ENCODE measurements around the gene PITPNM2.

The PITPNM2 gene

DNA sequence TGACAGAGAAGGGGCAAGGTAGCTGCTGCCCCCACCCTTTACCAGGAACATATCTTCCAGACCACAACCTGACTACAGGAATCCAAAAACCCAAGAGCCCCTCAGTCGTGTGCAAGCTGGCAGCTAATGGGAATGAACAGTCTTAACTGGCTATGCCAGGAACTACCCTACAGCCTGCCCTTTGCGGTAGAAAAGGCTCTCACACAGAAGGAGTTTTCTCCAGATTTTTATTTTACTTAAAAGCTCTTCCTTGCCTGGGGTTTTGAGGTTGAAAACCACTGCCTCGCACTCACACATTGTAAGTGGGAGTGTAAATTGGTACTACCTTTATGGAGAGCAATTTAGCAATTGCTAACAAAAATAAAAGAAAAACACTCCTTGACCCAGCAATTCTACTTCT lies 28.3 kb downstream of the PITPNM2 start:
- TF ChIP-seq, protein P1, sequence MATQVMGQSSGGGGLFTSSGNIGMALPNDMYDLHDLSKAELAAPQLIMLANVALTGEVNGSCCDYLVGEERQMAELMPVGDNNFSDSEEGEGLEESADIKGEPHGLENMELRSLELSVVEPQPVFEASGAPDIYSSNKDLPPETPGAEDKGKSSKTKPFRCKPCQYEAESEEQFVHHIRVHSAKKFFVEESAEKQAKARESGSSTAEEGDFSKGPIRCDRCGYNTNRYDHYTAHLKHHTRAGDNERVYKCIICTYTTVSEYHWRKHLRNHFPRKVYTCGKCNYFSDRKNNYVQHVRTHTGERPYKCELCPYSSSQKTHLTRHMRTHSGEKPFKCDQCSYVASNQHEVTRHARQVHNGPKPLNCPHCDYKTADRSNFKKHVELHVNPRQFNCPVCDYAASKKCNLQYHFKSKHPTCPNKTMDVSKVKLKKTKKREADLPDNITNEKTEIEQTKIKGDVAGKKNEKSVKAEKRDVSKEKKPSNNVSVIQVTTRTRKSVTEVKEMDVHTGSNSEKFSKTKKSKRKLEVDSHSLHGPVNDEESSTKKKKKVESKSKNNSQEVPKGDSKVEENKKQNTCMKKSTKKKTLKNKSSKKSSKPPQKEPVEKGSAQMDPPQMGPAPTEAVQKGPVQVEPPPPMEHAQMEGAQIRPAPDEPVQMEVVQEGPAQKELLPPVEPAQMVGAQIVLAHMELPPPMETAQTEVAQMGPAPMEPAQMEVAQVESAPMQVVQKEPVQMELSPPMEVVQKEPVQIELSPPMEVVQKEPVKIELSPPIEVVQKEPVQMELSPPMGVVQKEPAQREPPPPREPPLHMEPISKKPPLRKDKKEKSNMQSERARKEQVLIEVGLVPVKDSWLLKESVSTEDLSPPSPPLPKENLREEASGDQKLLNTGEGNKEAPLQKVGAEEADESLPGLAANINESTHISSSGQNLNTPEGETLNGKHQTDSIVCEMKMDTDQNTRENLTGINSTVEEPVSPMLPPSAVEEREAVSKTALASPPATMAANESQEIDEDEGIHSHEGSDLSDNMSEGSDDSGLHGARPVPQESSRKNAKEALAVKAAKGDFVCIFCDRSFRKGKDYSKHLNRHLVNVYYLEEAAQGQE (IDR thresholded peaks at IDR 0.05; ENCODE audit: insufficient replicate concordance, low read depth): no peak
- TF ChIP-seq, protein P2, sequence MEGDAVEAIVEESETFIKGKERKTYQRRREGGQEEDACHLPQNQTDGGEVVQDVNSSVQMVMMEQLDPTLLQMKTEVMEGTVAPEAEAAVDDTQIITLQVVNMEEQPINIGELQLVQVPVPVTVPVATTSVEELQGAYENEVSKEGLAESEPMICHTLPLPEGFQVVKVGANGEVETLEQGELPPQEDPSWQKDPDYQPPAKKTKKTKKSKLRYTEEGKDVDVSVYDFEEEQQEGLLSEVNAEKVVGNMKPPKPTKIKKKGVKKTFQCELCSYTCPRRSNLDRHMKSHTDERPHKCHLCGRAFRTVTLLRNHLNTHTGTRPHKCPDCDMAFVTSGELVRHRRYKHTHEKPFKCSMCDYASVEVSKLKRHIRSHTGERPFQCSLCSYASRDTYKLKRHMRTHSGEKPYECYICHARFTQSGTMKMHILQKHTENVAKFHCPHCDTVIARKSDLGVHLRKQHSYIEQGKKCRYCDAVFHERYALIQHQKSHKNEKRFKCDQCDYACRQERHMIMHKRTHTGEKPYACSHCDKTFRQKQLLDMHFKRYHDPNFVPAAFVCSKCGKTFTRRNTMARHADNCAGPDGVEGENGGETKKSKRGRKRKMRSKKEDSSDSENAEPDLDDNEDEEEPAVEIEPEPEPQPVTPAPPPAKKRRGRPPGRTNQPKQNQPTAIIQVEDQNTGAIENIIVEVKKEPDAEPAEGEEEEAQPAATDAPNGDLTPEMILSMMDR (IDR thresholded peaks at IDR 0.05; ENCODE audit: insufficient read depth, low read length): no peak
- TF ChIP-seq GABPA (IDR thresholded peaks at IDR 0.05; ENCODE audit: low read depth): no peak
- TF ChIP-seq POLR2AphosphoS5 (IDR thresholded peaks at IDR 0.05; ENCODE audit: low read depth): no peak
- no peak for TF ChIP-seq SPI1 (IDR thresholded peaks at IDR 0.05; ENCODE audit: borderline replicate concordance, low read depth)
- Histone ChIP-seq H3K27ac (replicated peaks) (no peak overlapping the region), H3K4me3 (replicated peaks; ENCODE audit: insufficient read depth, low read length) (no peak overlapping the region), H3K27me3 (ENCODE audit: insufficient read depth, poor library complexity, severe bottlenecking) (no peaks in the 10 kb centered on the region)
- no peak for DNase-seq (ENCODE audit: low read depth in 1 of 2, low spot score in 1 of 2)

DNA sequence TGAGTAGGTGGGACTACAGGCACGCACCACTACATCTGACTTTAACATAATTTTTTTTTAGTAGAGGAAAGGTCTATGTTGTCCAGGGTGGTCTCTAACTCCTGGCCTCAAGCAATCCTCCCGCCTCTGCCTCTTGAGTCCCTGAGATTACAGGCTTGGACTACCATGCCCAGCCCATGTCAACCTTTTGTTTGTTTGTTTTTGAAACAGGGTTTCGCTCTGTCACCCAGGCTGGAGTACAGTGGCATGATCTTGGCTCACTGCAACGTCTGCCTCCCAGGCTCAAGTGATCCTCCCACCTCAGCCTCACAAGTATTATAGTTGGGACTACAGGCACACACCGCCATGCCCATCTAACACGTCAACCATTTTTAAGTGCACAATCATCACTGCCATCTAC lies 29.2 kb downstream of the PITPNM2 start:
- no peak overlapping the region for H3K27ac ChIP-seq (replicated peaks)
- no peak overlapping the region for H3K4me3 ChIP-seq (replicated peaks; ENCODE audit: insufficient read depth, low read length)
- TF ChIP-seq SPI1 (IDR thresholded peaks at IDR 0.05; ENCODE audit: borderline replicate concordance, low read depth) (no peak), POLR2AphosphoS5 (IDR thresholded peaks at IDR 0.05; ENCODE audit: low read depth) (no peak), GABPA (IDR thresholded peaks at IDR 0.05; ENCODE audit: low read depth) (no peak)
- TF ChIP-seq, protein P1 (IDR thresholded peaks at IDR 0.05; ENCODE audit: insufficient replicate concordance, low read depth): no peak
- TF ChIP-seq, protein P2 (IDR thresholded peaks at IDR 0.05; ENCODE audit: insufficient read depth, low read length): no peak
- DNase-seq (ENCODE audit: low read depth in 1 of 2, low spot score in 1 of 2): no peak
- no peaks in the 10 kb centered on the region for H3K27me3 ChIP-seq (ENCODE audit: insufficient read depth, poor library complexity, severe bottlenecking)

DNA sequence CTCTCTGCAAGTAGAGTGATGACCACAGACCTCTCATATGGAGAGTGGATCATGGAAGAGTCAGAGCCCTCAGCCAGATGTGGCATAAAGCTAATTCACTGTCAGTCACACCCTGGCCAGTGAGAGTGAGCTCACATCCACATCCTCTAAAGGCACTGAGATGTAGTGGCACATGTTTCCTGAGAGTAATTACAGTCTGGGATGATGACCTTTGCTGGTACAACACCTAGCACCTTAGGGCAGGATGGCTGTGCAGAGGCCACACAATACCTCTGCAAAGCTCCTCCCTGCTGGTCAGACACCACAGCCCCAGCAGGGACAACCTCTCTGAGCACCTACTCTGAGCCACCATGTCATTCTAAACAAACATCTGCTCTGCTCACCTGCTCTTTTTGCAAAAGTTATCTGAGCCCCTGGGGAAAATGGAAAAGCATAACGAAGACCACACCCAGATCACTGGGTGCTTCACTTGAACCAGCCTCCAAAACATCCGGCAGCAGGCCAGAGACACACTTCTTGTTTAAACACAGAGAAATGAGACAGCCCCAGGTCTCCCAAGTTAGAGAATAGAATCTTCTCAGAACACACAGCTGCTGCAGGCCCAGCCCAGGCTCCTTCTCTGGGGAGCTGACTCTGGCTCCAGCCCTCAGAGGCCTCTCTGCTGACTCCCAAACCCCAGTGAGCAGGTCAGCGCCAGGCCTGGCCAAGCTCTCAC lies 30.3 kb downstream of the PITPNM2 start:
- no peak overlapping the region for H3K4me3 ChIP-seq (replicated peaks; ENCODE audit: insufficient read depth, low read length)
- H3K27ac ChIP-seq (replicated peaks): no peak overlapping the region
- DNase-seq (ENCODE audit: low read depth in 1 of 2, low spot score in 1 of 2): no peak
- no peak for TF ChIP-seq POLR2AphosphoS5 (IDR thresholded peaks at IDR 0.05; ENCODE audit: low read depth)
- TF ChIP-seq, protein P1 (IDR thresholded peaks at IDR 0.05; ENCODE audit: insufficient replicate concordance, low read depth): no peak
- H3K27me3 ChIP-seq (ENCODE audit: insufficient read depth, poor library complexity, severe bottlenecking): no peaks in the 10 kb centered on the region
